ENCODE data around the gene RUFY2. TPM values are rescaled to one million over a fixed set of nuclear protein-coding genes. Genes with fewer than 3 reads are reported as not detected.
A peak's percentile ranks its signal among the peaks of the same experiment; 100 is the strongest.

Gene RUFY2
- total and polyA plus RNA-seq, 5 experiments from 2014 or later: 5.0 to 30.0 (median 6.8) TPM

GRCh38 chr10:68406111-68406814 lies 814 bp downstream of the RUFY2 start:
- H3K4me3 Mint-ChIP-seq: peak overlapping the region; percentile 85 to 95 (median 90)

GRCh38 chr10:68403701-68404100 lies 3.4 kb downstream of the RUFY2 start:
- H3K27ac Mint-ChIP-seq: no peak overlapping the region
- H3K4me3 Mint-ChIP-seq: no peak overlapping the region
- peaks cover 0 to 28% (median 3%) of the 10 kb centered on the region in 3 donors for H3K36me3 Mint-ChIP-seq
- POLR2A ChIA-PET: no interaction called here
- ATAC-seq: no peak
- no peaks in the 10 kb centered on the region for H3K9me3 Mint-ChIP-seq
- no peaks in the 10 kb centered on the region for H3K27me3 Mint-ChIP-seq
- peaks cover 17 to 23% (median 22%) of the 10 kb centered on the region in 4 donors for H3K4me1 Mint-ChIP-seq
- DNase-seq: no peak

More at GRCh38 chr10:68406111-68406814, 814 bp downstream of the RUFY2 start:
- Mint-ChIP-seq H3K27ac (peak overlapping the region; percentile 73 to 92 (median 90)), H3K36me3 (peaks cover 0 to 5% (median 0%) of the 10 kb centered on the region in 3 donors), H3K27me3 (no peaks in the 10 kb centered on the region), H3K9me3 (no peaks in the 10 kb centered on the region), H3K4me1 (peaks cover 10 to 23% (median 22%) of the 10 kb centered on the region in 4 donors)
- ATAC-seq: peak; percentile 6 to 15
- peak in 4 of 10 donors; percentile 1 to 24 (median 14) for DNase-seq
- POLR2A ChIA-PET: interaction anchor here (0.6 to 1.1 kb wide), 6 partner anchors 11 to 521 kb away, joined by 3 to 6 read pairs (median 4); partner anchors contain the start of genes DNA2 and PBLD

- ATAC-seq (no peak), DNase-seq (no peak)
- Mint-ChIP-seq H3K36me3 (peaks cover 0 to 33% (median 3%) of the 10 kb centered on the region in 3 donors), H3K27ac (no peak overlapping the region), H3K4me1 (peaks cover 17 to 23% (median 20%) of the 10 kb centered on the region in 4 donors), H3K4me3 (no peak overlapping the region), H3K27me3 (no peaks in the 10 kb centered on the region), H3K9me3 (no peaks in the 10 kb centered on the region)
- POLR2A ChIA-PET: no interaction called here
Observed at GRCh38 chr10:68402276-68402675, 4.8 kb downstream of the RUFY2 start.

- Mint-ChIP-seq H3K27ac (no peak overlapping the region), H3K36me3 (peaks cover 0 to 77% (median 15%) of the 10 kb centered on the region in 3 donors), H3K27me3 (no peaks in the 10 kb centered on the region), H3K9me3 (no peaks in the 10 kb centered on the region), H3K4me1 (peaks cover 0 to 7% (median 0%) of the 10 kb centered on the region in 4 donors), H3K4me3 (no peak overlapping the region)
- no peak for ATAC-seq
- POLR2A ChIA-PET: no interaction called here
- no peak for DNase-seq
Observed at GRCh38 chr10:68397005-68397404, 10.1 kb downstream of the RUFY2 start.

GRCh38 chr10:68385740-68386139 lies 21.3 kb downstream of the RUFY2 start:
- H3K4me1 Mint-ChIP-seq: no peaks in the 10 kb centered on the region
- peaks cover 4 to 75% (median 7%) of the 10 kb centered on the region in 3 donors for H3K36me3 Mint-ChIP-seq
- H3K27me3 Mint-ChIP-seq: no peaks in the 10 kb centered on the region
- DNase-seq: no peak
- no peak overlapping the region for H3K27ac Mint-ChIP-seq
- H3K4me3 Mint-ChIP-seq: no peak overlapping the region
- POLR2A ChIA-PET: no interaction called here
- H3K9me3 Mint-ChIP-seq: no peaks in the 10 kb centered on the region
- ATAC-seq: no peak

GRCh38 chr10:68371604-68372003 lies 35.5 kb downstream of the RUFY2 start:
- no peak overlapping the region for H3K27ac Mint-ChIP-seq
- POLR2A ChIA-PET: no interaction called here
- no peak overlapping the region for H3K4me3 Mint-ChIP-seq
- H3K4me1 Mint-ChIP-seq: peaks cover 0 to 2% (median 0%) of the 10 kb centered on the region in 4 donors
- DNase-seq (no peak), ATAC-seq (no peak)
- H3K36me3 Mint-ChIP-seq: peaks cover 19 to 71% (median 42%) of the 10 kb centered on the region in 3 donors
- no peaks in the 10 kb centered on the region for H3K27me3 Mint-ChIP-seq
- peaks cover 0 to 25% (median 8%) of the 10 kb centered on the region in 9 donors for H3K9me3 Mint-ChIP-seq

- Mint-ChIP-seq H3K27ac (peak overlapping the region in 1 of 10 donors; percentile 22), H3K9me3 (peaks cover 0 to 16% (median 3%) of the 10 kb centered on the region in 9 donors), H3K4me3 (no peak overlapping the region), H3K4me1 (no peaks in the 10 kb centered on the region), H3K27me3 (no peaks in the 10 kb centered on the region), H3K36me3 (peaks cover 0 to 59% (median 31%) of the 10 kb centered on the region in 3 donors)
- ATAC-seq (no peak), DNase-seq (no peak)
- POLR2A ChIA-PET: no interaction called here
Observed at GRCh38 chr10:68367121-68367520, 40.0 kb downstream of the RUFY2 start.

GRCh38 chr10:68366600-68366999 lies 40.5 kb downstream of the RUFY2 start:
- H3K36me3 Mint-ChIP-seq: peaks cover 0 to 59% (median 30%) of the 10 kb centered on the region in 3 donors
- POLR2A ChIA-PET: no interaction called here
- peaks cover 0 to 12% (median 3%) of the 10 kb centered on the region in 9 donors for H3K9me3 Mint-ChIP-seq
- DNase-seq (no peak), ATAC-seq (no peak)
- no peaks in the 10 kb centered on the region for H3K4me1 Mint-ChIP-seq
- no peaks in the 10 kb centered on the region for H3K27me3 Mint-ChIP-seq
- H3K27ac Mint-ChIP-seq: no peak overlapping the region
- H3K4me3 Mint-ChIP-seq: no peak overlapping the region

- H3K9me3 Mint-ChIP-seq: peaks cover 0 to 6% (median 3%) of the 10 kb centered on the region in 9 donors
- ATAC-seq (no peak), DNase-seq (no peak)
- H3K36me3 Mint-ChIP-seq: peaks cover 0 to 56% (median 23%) of the 10 kb centered on the region in 3 donors
- no peak overlapping the region for H3K4me3 Mint-ChIP-seq
- no peaks in the 10 kb centered on the region for H3K4me1 Mint-ChIP-seq
- no peak overlapping the region for H3K27ac Mint-ChIP-seq
- POLR2A ChIA-PET: no interaction called here
- H3K27me3 Mint-ChIP-seq: no peaks in the 10 kb centered on the region
Observed at GRCh38 chr10:68365611-68366010, 41.5 kb downstream of the RUFY2 start.

GRCh38 chr10:68364101-68364886 lies 42.8 kb downstream of the RUFY2 start:
- POLR2A ChIA-PET: no interaction called here
- no peak for ATAC-seq
- Mint-ChIP-seq H3K4me1 (no peaks in the 10 kb centered on the region), H3K27ac (peak overlapping the region in 5 of 10 donors; percentile 12 to 74 (median 36)), H3K4me3 (no peak overlapping the region), H3K27me3 (no peaks in the 10 kb centered on the region), H3K9me3 (no peaks in the 10 kb centered on the region), H3K36me3 (peaks cover 0 to 50% (median 18%) of the 10 kb centered on the region in 3 donors)
- DNase-seq: no peak

- no peak for ATAC-seq
- H3K27me3 Mint-ChIP-seq: no peaks in the 10 kb centered on the region
- POLR2A ChIA-PET: interaction anchor here (0.7 kb wide), 1 partner anchor 325 kb away, joined by 4 read pairs; no protein-coding TSS in a partner anchor
- H3K4me3 Mint-ChIP-seq: no peak overlapping the region
- H3K9me3 Mint-ChIP-seq: no peaks in the 10 kb centered on the region
- H3K4me1 Mint-ChIP-seq: no peaks in the 10 kb centered on the region
- H3K36me3 Mint-ChIP-seq: peaks cover 0 to 53% (median 18%) of the 10 kb centered on the region in 3 donors
- no peak for DNase-seq
- peak overlapping the region in 1 of 10 donors; percentile 69 for H3K27ac Mint-ChIP-seq
Observed at GRCh38 chr10:68362590-68362989, 44.5 kb downstream of the RUFY2 start.

GRCh38 chr10:68359189-68359588 lies 47.9 kb downstream of the RUFY2 start:
- H3K27me3 Mint-ChIP-seq: no peaks in the 10 kb centered on the region
- POLR2A ChIA-PET: no interaction called here
- H3K4me1 Mint-ChIP-seq: no peaks in the 10 kb centered on the region
- H3K9me3 Mint-ChIP-seq: no peaks in the 10 kb centered on the region
- ATAC-seq (no peak), DNase-seq (no peak)
- H3K36me3 Mint-ChIP-seq: peaks cover 0 to 47% (median 18%) of the 10 kb centered on the region in 3 donors
- H3K27ac Mint-ChIP-seq: no peak overlapping the region
- H3K4me3 Mint-ChIP-seq: no peak overlapping the region

- no peak for DNase-seq
- POLR2A ChIA-PET: interaction anchor here (1.0 kb wide), 1 partner anchor 23 kb away, joined by 3 read pairs; no protein-coding TSS in a partner anchor
- ATAC-seq: no peak
- peaks cover 0 to 35% (median 0%) of the 10 kb centered on the region in 3 donors for H3K36me3 Mint-ChIP-seq
- H3K27me3 Mint-ChIP-seq: no peaks in the 10 kb centered on the region
- no peaks in the 10 kb centered on the region for H3K9me3 Mint-ChIP-seq
- peaks cover 1 to 5% (median 3%) of the 10 kb centered on the region in 4 donors for H3K4me1 Mint-ChIP-seq
- H3K27ac Mint-ChIP-seq: no peak overlapping the region
- H3K4me3 Mint-ChIP-seq: no peak overlapping the region
Observed at GRCh38 chr10:68353537-68353936, 53.5 kb downstream of the RUFY2 start.

All from naive thymus-derived CD8-positive, alpha-beta T cell (primary cell).